ENCODE results near the gene EMC6. TPM values are rescaled to one million over a fixed set of nuclear protein-coding genes. Genes with fewer than 3 reads are reported as not detected.

Gene EMC6
- total RNA-seq, 4 donors from 2014 or later: 8.5 to 25.3 (median 13.8) TPM

- no peak for ATAC-seq
- no peak overlapping the region for H3K4me3 ChIP-seq
- WGBS, 2 donors (ENCODE audit: low coverage in 1 of 2): 83 to 84% methylated on average over 6 to 9 of the region's 33 CpGs
- H3K27me3 ChIP-seq: no peaks in the 10 kb centered on the region
- no peaks in the 10 kb centered on the region for H3K9me3 ChIP-seq
- H3K36me3 ChIP-seq: peaks cover 0 to 42% of the 10 kb centered on the region in 2 donors
- H3K4me1 ChIP-seq: peaks cover 0 to 59% (median 34%) of the 10 kb centered on the region in 3 donors
- no peak overlapping the region for H3K27ac ChIP-seq
- TF ChIP-seq POLR2A (IDR thresholded peaks at IDR 0.05): no peak
- no peak for TF ChIP-seq CTCF (IDR thresholded peaks at IDR 0.05)
- no peak for TF ChIP-seq EP300 (IDR thresholded peaks at IDR 0.05)
- no peak for TF ChIP-seq POLR2AphosphoS5 (IDR thresholded peaks at IDR 0.05)
Observed at GRCh38 chr17:3663102-3664011, 5.3 kb upstream of the EMC6 start.

- Histone ChIP-seq H3K27me3 (no peaks in the 10 kb centered on the region), H3K36me3 (peaks cover 0 to 45% of the 10 kb centered on the region in 2 donors), H3K27ac (peak overlapping the region in 1 of 4 donors; percentile 93), H3K4me1 (peaks cover 0 to 50% (median 29%) of the 10 kb centered on the region in 3 donors), H3K9me3 (no peaks in the 10 kb centered on the region), H3K4me3 (no peak overlapping the region)
- ATAC-seq: no peak
- TF ChIP-seq POLR2AphosphoS5 (IDR thresholded peaks at IDR 0.05) (no peak), EP300 (IDR thresholded peaks at IDR 0.05) (no peak), CTCF (IDR thresholded peaks at IDR 0.05) (no peak), POLR2A (IDR thresholded peaks at IDR 0.05) (no peak)
- 71 to 72% methylated on average over 1 to 3 of the region's 5 CpGs for WGBS, 2 donors (ENCODE audit: low coverage in 1 of 2)
Observed at GRCh38 chr17:3665834-3666233, 2.8 kb upstream of the EMC6 start.

- Histone ChIP-seq H3K4me1 (peaks cover 0 to 46% (median 29%) of the 10 kb centered on the region in 3 donors), H3K36me3 (peaks cover 0 to 46% of the 10 kb centered on the region in 2 donors), H3K9me3 (no peaks in the 10 kb centered on the region), H3K27me3 (no peaks in the 10 kb centered on the region), H3K4me3 (peak overlapping the region in 1 of 2 donors; percentile 97), H3K27ac (peak overlapping the region in 3 of 4 donors; percentile 93 to 100 (median 97))
- ATAC-seq: no peak
- TF ChIP-seq POLR2A (IDR thresholded peaks at IDR 0.05) (no peak), EP300 (IDR thresholded peaks at IDR 0.05) (no peak), CTCF (IDR thresholded peaks at IDR 0.05) (no peak), POLR2AphosphoS5 (IDR thresholded peaks at IDR 0.05) (no peak)
- WGBS, 2 donors (ENCODE audit: low coverage in 1 of 2): 61 to 80% methylated on average over 2 to 5 of the region's 6 CpGs
Observed at GRCh38 chr17:3666516-3666915, 2.1 kb upstream of the EMC6 start.

GRCh38 chr17:3667366-3668278, 990 bp upstream of the EMC6 start:
- Histone ChIP-seq H3K27ac (peak overlapping the region; percentile 86 to 100 (median 95)), H3K4me3 (peak overlapping the region; percentile 90 to 97), H3K36me3 (peaks cover 0 to 35% of the 10 kb centered on the region in 2 donors), H3K9me3 (no peaks in the 10 kb centered on the region), H3K27me3 (no peaks in the 10 kb centered on the region), H3K4me1 (peaks cover 0 to 46% (median 29%) of the 10 kb centered on the region in 3 donors)
- 0 to 22% methylated on average over 1 of the region's 39 CpGs for WGBS, 2 donors (ENCODE audit: low coverage in 1 of 2)
- peak; percentile 88 for ATAC-seq
- TF ChIP-seq POLR2AphosphoS5 (IDR thresholded peaks at IDR 0.05): peak; percentile 72
- no peak for TF ChIP-seq EP300 (IDR thresholded peaks at IDR 0.05)
- TF ChIP-seq CTCF (IDR thresholded peaks at IDR 0.05): peak in 1 of 4 experiments; percentile 37
- no peak for TF ChIP-seq POLR2A (IDR thresholded peaks at IDR 0.05)

Data from gastroesophageal sphincter (tissue), 4 donors.